ENCODE measurements around the gene ILDR2.

The ILDR2 gene

GRCh38 chr1:166918088-166918955 is 57.0 kb downstream of the ILDR2 start:
- TF ChIP-seq CTCF (IDR thresholded peaks at IDR 0.05; ENCODE audit: insufficient read depth, low read depth, low read length, missing control alignments): no peak
- no peak overlapping the region for H3K4me3 ChIP-seq (ENCODE audit: low read length)
- no peak for DNase-seq (ENCODE audit: low read depth)

GRCh38 chr1:166915941-166916340 is 59.4 kb downstream of the ILDR2 start:
- no peak for TF ChIP-seq CTCF (IDR thresholded peaks at IDR 0.05; ENCODE audit: insufficient read depth, low read depth, low read length, missing control alignments)
- DNase-seq (ENCODE audit: low read depth): peak; percentile 43
- no peak overlapping the region for H3K4me3 ChIP-seq (ENCODE audit: low read length)

GRCh38 chr1:166915042-166915441 is 60.3 kb downstream of the ILDR2 start:
- H3K4me3 ChIP-seq (ENCODE audit: low read length): no peak overlapping the region
- no peak for DNase-seq (ENCODE audit: low read depth)
- TF ChIP-seq CTCF (IDR thresholded peaks at IDR 0.05; ENCODE audit: insufficient read depth, low read depth, low read length, missing control alignments): no peak

- DNase-seq (ENCODE audit: low read depth): no peak
- no peak overlapping the region for H3K4me3 ChIP-seq (ENCODE audit: low read length)
- no peak for TF ChIP-seq CTCF (IDR thresholded peaks at IDR 0.05; ENCODE audit: insufficient read depth, low read depth, low read length, missing control alignments)
These were observed 61.2 kb downstream of the ILDR2 start for GRCh38 chr1:166914111-166914510.

GRCh38 chr1:166911624-166912023 is 63.7 kb downstream of the ILDR2 start:
- DNase-seq (ENCODE audit: low read depth): no peak

GRCh38 chr1:166910396-166910994 is 64.8 kb downstream of the ILDR2 start:
- peak; percentile 98 for DNase-seq (ENCODE audit: low read depth)
- H3K4me3 ChIP-seq (ENCODE audit: low read length): no peak overlapping the region
- TF ChIP-seq CTCF (IDR thresholded peaks at IDR 0.05; ENCODE audit: insufficient read depth, low read depth, low read length, missing control alignments): peak; percentile 86

More at GRCh38 chr1:166911624-166912023, 63.7 kb downstream of the ILDR2 start:
- no peak overlapping the region for H3K4me3 ChIP-seq (ENCODE audit: low read length)
- TF ChIP-seq CTCF (IDR thresholded peaks at IDR 0.05; ENCODE audit: insufficient read depth, low read depth, low read length, missing control alignments): no peak

Measured in epithelial cell of esophagus (primary cell).